Islet precursor cell (in vitro differentiated cells): ENCODE measurements around the gene MYT1.
"Not testable (repeated sequence)": the region's sequence is repeated elsewhere in the genome, so short reads cannot be mapped to it uniquely, and the experiment has no call there.

Experiments
- DNase-seq: peaks from one replicate; pipeline ENCODE4 v3.0.0-alpha.2; 2018

MYT1 gene

GRCh38 chr20:64164123-64164836 lies at the start of gene MYT1:
MYT1 (plus strand) TSS chr20:64164452; CDS start chr20:64198862, 34,410 bp downstream.
- no peak for DNase-seq

- DNase-seq, result peak; percentile 41
Observed at GRCh38 chr20:64115171-64115911, 48.9 kb upstream of the MYT1 start.

GRCh38 chr20:64116016-64116415 lies 48.2 kb upstream of the MYT1 start:
- peak; percentile 47 for DNase-seq

- DNase-seq, result peak; percentile 52
Observed at GRCh38 chr20:64116541-64117431, 47.5 kb upstream of the MYT1 start.

GRCh38 chr20:64117432-64117777 lies 46.8 kb upstream of the MYT1 start:
- not testable (repeated sequence) for DNase-seq

- DNase-seq, result no peak
Observed at GRCh38 chr20:64119301-64119680, 45.0 kb upstream of the MYT1 start.

GRCh38 chr20:64119681-64120341 lies 44.4 kb upstream of the MYT1 start:
- no peak for DNase-seq

GRCh38 chr20:64121586-64121985 lies 42.7 kb upstream of the MYT1 start:
- no peak for DNase-seq

- DNase-seq, result not testable (repeated sequence)
Observed at GRCh38 chr20:64122927-64123326, 41.3 kb upstream of the MYT1 start.

GRCh38 chr20:64123517-64123916 lies 40.7 kb upstream of the MYT1 start:
- DNase-seq, result not testable (repeated sequence)

- DNase-seq, result no peak
Observed at GRCh38 chr20:64129146-64129782, 35.0 kb upstream of the MYT1 start.

- DNase-seq, result no peak
Observed at GRCh38 chr20:64130271-64130670, 34.0 kb upstream of the MYT1 start.

- no peak for DNase-seq
Observed at GRCh38 chr20:64130876-64131275, 33.4 kb upstream of the MYT1 start.

- no peak for DNase-seq
Observed at GRCh38 chr20:64131406-64131805, 32.8 kb upstream of the MYT1 start.

- no peak for DNase-seq
Observed at GRCh38 chr20:64133951-64134407, 30.3 kb upstream of the MYT1 start.

GRCh38 chr20:64134744-64135143 lies 29.5 kb upstream of the MYT1 start:
- DNase-seq, result not testable (repeated sequence)

GRCh38 chr20:64136004-64136710 lies 28.1 kb upstream of the MYT1 start:
- DNase-seq, result no peak

GRCh38 chr20:64137598-64138031 lies 26.6 kb upstream of the MYT1 start:
- no peak for DNase-seq

GRCh38 chr20:64138276-64138815 lies 25.9 kb upstream of the MYT1 start:
- DNase-seq, result no peak

GRCh38 chr20:64139199-64140060 lies 24.8 kb upstream of the MYT1 start:
- DNase-seq, result no peak
